ENCODE data around the gene CARMIL1.

The CARMIL1 gene

DNA sequence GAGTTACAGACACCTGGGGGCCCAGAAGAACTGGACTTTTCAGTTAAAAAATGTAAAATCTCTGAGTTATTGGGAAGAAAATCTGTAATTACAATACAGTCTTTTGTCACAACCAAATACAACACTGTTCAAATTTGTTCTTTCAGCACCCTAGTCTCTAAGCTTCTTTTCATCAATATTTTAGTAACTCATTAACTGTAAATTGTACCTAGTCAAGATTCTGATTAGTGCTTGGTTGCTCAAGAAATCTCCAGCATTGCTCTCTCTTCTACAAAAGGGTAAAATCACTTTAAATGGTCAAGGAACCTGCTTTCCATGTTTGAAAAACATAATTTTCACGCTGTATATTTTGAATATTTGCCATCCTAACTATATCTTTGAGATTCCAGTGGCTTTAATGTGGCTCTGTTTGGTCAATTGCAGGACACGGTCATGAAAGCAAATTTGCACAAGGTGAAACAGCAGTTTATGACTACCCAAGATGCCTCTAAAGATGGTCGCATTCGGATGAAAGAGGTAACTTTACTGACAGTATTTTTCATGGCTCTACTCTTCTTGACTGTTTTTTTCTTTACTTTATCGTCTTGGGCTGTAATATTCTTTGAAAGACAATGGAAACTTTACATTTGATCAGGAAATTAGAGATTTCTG lies 382.1 kb downstream of the CARMIL1 start:
- no peak overlapping the region for H3K27ac ChIP-seq (ENCODE audit: low read depth, low read length)
- no peaks in the 10 kb centered on the region for H3K4me1 ChIP-seq (ENCODE audit: insufficient read depth, low read length)
- no peak overlapping the region for H3K9ac ChIP-seq (ENCODE audit: low read depth, low read length)
- WGBS: 90% methylated on average over 4 of the region's 5 CpGs
- no peak overlapping the region for H3K4me3 ChIP-seq (ENCODE audit: low read length)
- no peaks in the 10 kb centered on the region for H3K27me3 ChIP-seq (ENCODE audit: insufficient read depth, low read length)
- H3K36me3 ChIP-seq (ENCODE audit: insufficient read depth, low read length): no peaks in the 10 kb centered on the region
- no peaks in the 10 kb centered on the region for H3K9me3 ChIP-seq (ENCODE audit: insufficient read depth, low read depth, low read length)

DNA sequence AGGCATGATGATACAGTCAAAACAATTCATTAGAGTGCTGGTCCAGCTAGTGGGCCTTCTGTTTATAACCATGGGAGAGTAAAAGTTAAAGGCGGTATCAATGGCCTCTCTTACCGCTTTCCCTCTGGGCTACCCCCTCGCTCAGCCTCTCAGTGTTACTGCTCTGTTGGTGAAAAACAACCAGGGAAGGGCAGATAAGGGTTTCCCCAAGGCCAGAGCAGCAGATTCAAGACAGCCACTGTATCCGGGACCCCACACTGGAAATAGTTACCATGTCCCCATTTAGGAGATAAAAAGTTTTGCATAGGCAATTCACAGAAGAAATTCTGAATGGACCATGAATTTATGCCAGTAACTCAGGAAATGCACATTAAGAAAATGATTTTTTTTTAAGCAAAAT lies 386.3 kb downstream of the CARMIL1 start:
- no peaks in the 10 kb centered on the region for H3K4me1 ChIP-seq (ENCODE audit: insufficient read depth, low read length)
- no peak overlapping the region for H3K9ac ChIP-seq (ENCODE audit: low read depth, low read length)
- H3K27me3 ChIP-seq (ENCODE audit: insufficient read depth, low read length): no peaks in the 10 kb centered on the region
- no peak overlapping the region for H3K27ac ChIP-seq (ENCODE audit: low read depth, low read length)
- 96% methylated on average over 4 of the region's 4 CpGs for WGBS
- H3K36me3 ChIP-seq (ENCODE audit: insufficient read depth, low read length): no peaks in the 10 kb centered on the region
- no peaks in the 10 kb centered on the region for H3K9me3 ChIP-seq (ENCODE audit: insufficient read depth, low read depth, low read length)
- H3K4me3 ChIP-seq (ENCODE audit: low read length): no peak overlapping the region

DNA sequence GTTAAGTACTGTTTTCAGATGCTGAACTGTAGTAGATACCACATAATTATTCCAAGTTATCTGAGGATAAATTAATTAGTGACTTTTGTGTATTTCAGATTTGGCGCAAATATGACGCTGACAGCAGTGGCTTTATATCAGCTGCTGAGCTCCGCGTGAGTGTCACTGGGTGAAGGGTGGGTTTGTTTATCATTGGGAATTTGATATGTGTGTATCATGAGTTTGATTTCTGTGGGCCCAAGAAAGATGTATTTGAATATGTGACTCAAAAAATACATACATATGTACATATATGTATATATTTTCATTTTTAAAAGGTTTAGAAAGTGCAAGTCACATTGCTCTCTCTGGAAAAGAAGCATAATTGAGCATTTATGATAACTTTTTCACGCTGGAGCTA lies 390.2 kb downstream of the CARMIL1 start:
- 97% methylated on average over 5 of the region's 5 CpGs for WGBS

More for the DNA sequence above, 390.2 kb downstream of the CARMIL1 start:
- H3K4me3 ChIP-seq (ENCODE audit: low read length): no peak overlapping the region
- 0 out of 2 replicates have a peak, but pooled peaks cover 4% of the 10 kb centered on the region for H3K4me1 ChIP-seq (ENCODE audit: insufficient read depth, low read length)
- H3K27me3 ChIP-seq (ENCODE audit: insufficient read depth, low read length): no peaks in the 10 kb centered on the region
- no peak overlapping the region for H3K27ac ChIP-seq (ENCODE audit: low read depth, low read length)
- no peaks in the 10 kb centered on the region for H3K36me3 ChIP-seq (ENCODE audit: insufficient read depth, low read length)
- H3K9me3 ChIP-seq (ENCODE audit: insufficient read depth, low read depth, low read length): no peaks in the 10 kb centered on the region
- no peak overlapping the region for H3K9ac ChIP-seq (ENCODE audit: low read depth, low read length)
